K562 (cell line): ENCODE measurements around the gene CNNM2. TPM values are rescaled to one million over a fixed set of nuclear protein-coding genes. Genes with fewer than 3 reads are reported as not detected.

Experiments used
- ATAC-seq: fragments of 200-7000 bp; cut with Tn5 transposase; 3 replicates; pipeline ENCODE4 v1.9.1; 2020; ENCODE audit warnings: moderate library complexity
- BruUV-seq: library from RNA; stranded (reverse); fragments of 400-500 nt; replicated peaks from 2 replicates; lab custom pipeline; 2021; lab: Mats Ljungman, UMichigan
- CTCF ChIA-PET: fragments of 300-600 bp; formaldehyde crosslinking; extraction: SDS; loops from one replicate; lab custom pipeline; 2021; ENCODE audit warnings: low intra/inter-chr PET ratio; lab: Yijun Ruan, JAX
- POLR2A ChIA-PET: fragments of 300-600, 350-650 bp; sonication (Branson Sonifier 250); formaldehyde crosslinking; extraction: SDS; loops from one replicate; lab custom pipeline; 2021; ENCODE audit warnings: antibody characterized with exemption, inconsistent platforms; lab: Yijun Ruan, JAX
- DNase-seq, 4 experiments: peaks; one replicate each; pipeline versions ENCODE4 v3.0.0 to v3.0.0-alpha.2; 2011 to 2018; ENCODE audit warnings: low spot score in 3 of 4, mixed read lengths in 3 of 4; ENCODE audit errors: extremely low read depth in 1 of 4
- FAIRE-seq: peaks from 2 replicates; lab custom pipeline; 2011; peaks lifted over from hg19 to GRCh38; lab: Jason Lieb, UNC
- H2AFZ ChIP-seq: 2 replicates; pipeline ENCODE4 v1.6.0; 2011; ENCODE audit warnings: low read depth, low read length, control low read depth, inconsistent platforms
- H3K27ac ChIP-seq: fragments of 200-600 bp; 3 replicates; pipeline ENCODE4 v1.8.0; 2011; ENCODE audit warnings: low read depth, mild to moderate bottlenecking, control low read depth, inconsistent platforms, low read length, moderate library complexity, mixed read lengths; ENCODE audit errors: extremely low read depth
- H3K27me3 ChIP-seq, 2 experiments: fragments of 300-600 bp in 1 of 2; 2 replicates in 1 of 2; 3 replicates in 1 of 2; pipeline versions ENCODE4 v1.6.0 to v1.8.0; 2011; ENCODE audit warnings: inconsistent platforms in 2 of 2, low read length in 2 of 2, mild to moderate bottlenecking in 1 of 2, mixed read lengths in 1 of 2, moderate library complexity in 1 of 2; ENCODE audit not compliant: control insufficient read depth in 2 of 2, insufficient read depth in 2 of 2
- H3K36me3 ChIP-seq: fragments of 300-600 bp; 3 replicates; pipeline ENCODE4 v1.8.0; 2011; ENCODE audit warnings: mild to moderate bottlenecking, low read length, inconsistent platforms; ENCODE audit not compliant: control insufficient read depth, insufficient read depth
- H3K4me1 ChIP-seq, 2 experiments: fragments of 200-600 bp in 1 of 2; replicated peaks in 1 of 2; 2 replicates in 1 of 2; 3 replicates in 1 of 2; pipeline versions ENCODE4 v1.5.1 to v1.8.0; 2011; ENCODE audit warnings: inconsistent platforms in 2 of 2, low read length in 2 of 2, mild to moderate bottlenecking in 1 of 2, mixed read lengths in 1 of 2, moderate library complexity in 1 of 2; ENCODE audit not compliant: control insufficient read depth in 2 of 2, insufficient read depth in 2 of 2
- H3K4me2 ChIP-seq: 2 replicates; pipeline ENCODE4 v1.6.1; 2011; ENCODE audit warnings: low read length, control low read depth, inconsistent platforms, mixed read lengths; ENCODE audit not compliant: insufficient read depth
- H3K4me3 ChIP-seq: fragments of 200-600 bp; sonication (generic), shearing (Covaris generic); 2 replicates; pipeline ENCODE4 v1.5.1; 2016; ENCODE audit warnings: control low read depth, inconsistent platforms
- H3K79me2 ChIP-seq: fragments of 200-600 bp; 3 replicates; pipeline ENCODE4 v1.8.0; 2011; ENCODE audit warnings: low read length, inconsistent platforms; ENCODE audit not compliant: control insufficient read depth, insufficient read depth
- H3K9ac ChIP-seq, 2 experiments: 2 replicates each; pipeline versions ENCODE4 v1.6.0 to v1.6.1; 2011; ENCODE audit warnings: low read depth in 2 of 2, low read length in 2 of 2, control low read depth in 1 of 2, inconsistent platforms in 1 of 2, mild to moderate bottlenecking in 1 of 2, mixed read lengths in 1 of 2; ENCODE audit not compliant: insufficient read depth in 1 of 2
- H3K9me1 ChIP-seq: one replicate; pipeline ENCODE4 v1.6.0; 2011; ENCODE audit warnings: inconsistent platforms, mild to moderate bottlenecking, low read length, moderate library complexity; ENCODE audit not compliant: control insufficient read depth, insufficient read depth
- H3K9me3 ChIP-seq: replicated peaks from 2 replicates; pipeline ENCODE4 v1.5.1; 2011; ENCODE audit warnings: low read depth, low read length, inconsistent platforms; ENCODE audit not compliant: control insufficient read depth, insufficient read depth
- H4K20me1 ChIP-seq: replicated peaks from 2 replicates; pipeline ENCODE4 v1.6.1; 2011; ENCODE audit warnings: low read length, inconsistent platforms, mixed read lengths; ENCODE audit not compliant: control insufficient read depth, insufficient read depth
- SMARCB1 ChIP-seq: IDR thresholded peaks from 2 replicates; pipeline ENCODE4 v1.6.1; 2011; ENCODE audit warnings: improper control_type of control experiment, low read depth; ENCODE audit not compliant: insufficient read length
- YY1 ChIP-seq, 3 experiments: IDR thresholded peaks; 2 replicates each; pipeline ENCODE4 v1.6.1; 2011; ENCODE audit warnings: low read length in 2 of 3, mild to moderate bottlenecking in 2 of 3, moderate library complexity in 2 of 3, borderline replicate concordance in 1 of 3, control low read depth in 1 of 3, low read depth in 1 of 3; ENCODE audit not compliant: insufficient read depth in 3 of 3, insufficient replicate concordance in 2 of 3, control insufficient read depth in 1 of 3, insufficient read length in 1 of 3; ENCODE audit errors: extremely low read depth in 1 of 3
- ZNF133 ChIP-seq: fragments of 250-450 bp; sonication (Bioruptor Pico); IDR thresholded peaks from 2 replicates; pipeline ENCODE4 v1.4.0; 2020; ENCODE audit warnings: mild to moderate bottlenecking
- ZNF507 ChIP-seq: conservative IDR thresholded peaks from 2 replicates; pipeline ENCODE4 v1.6.1; 2017; ENCODE audit warnings: missing genetic modification characterization, missing compliant biosample characterization
- WGBS: fragments of 100-300 bp; shearing (Covaris generic); methylation state at CpG from one replicate; pipeline ENCODE4 v1.1.6; 2016; ENCODE audit warnings: low coverage, mixed read lengths; ENCODE audit not compliant: insufficient coverage; ENCODE audit errors: missing lambda C conversion rate; 5-methylcytosine and 5-hydroxymethylcytosine counted together
- in situ Hi-C: fragments of 300-500 bp; cut with MboI; formaldehyde crosslinking; loops from 4 replicates; pipeline ENCODE4 v1.15.0; 2018; ENCODE audit warnings: inconsistent platforms, mixed read lengths
- intact Hi-C: fragments of 100-400 bp; cut with micrococcal nuclease; formaldehyde crosslinking; loops from 2 replicates; pipeline ENCODE4 v1.14.2; 2022
- polyA plus RNA-seq, 8 experiments: library from polyadenylated mRNA; depleted of rRNA in 4 of 8; stranded (reverse) in 5 of 8; unstranded in 3 of 8; fragments of >200 nt; fragmentation: Nextera tagmentation in 2 of 8; fragmentation: Illumina TruSeq in 1 of 8; extraction: Ambion mirVana in 2 of 8; extraction: Trizol in 1 of 8; gene quantifications; 2 replicates each; pipeline versions ENCODE4 v1.2.1 to v1.2.3, GENCODE V29; 2011 to 2014; ENCODE audit warnings: inconsistent platforms in 1 of 8, missing spikeins in 1 of 8
- total RNA-seq, 7 experiments: library from RNA; depleted of rRNA in 6 of 7; stranded (reverse); fragments of >200 nt in 6 of 7; fragmentation: Illumina TruSeq in 2 of 7; extraction: Trizol in 2 of 7; gene quantifications; 2 replicates each; pipeline versions ENCODE4 v1.2.1 to v1.2.3, GENCODE V29; 2011 to 2021; ENCODE audit warnings: low replicate concordance in 1 of 7

The CNNM2 gene
- total and polyA plus RNA-seq, 9 of the 15 experiments (the other 6 are each of a cell fraction or from before 2014, with no cell fraction given): 0.21 to 5.0 (median 1.3) TPM

DNA sequence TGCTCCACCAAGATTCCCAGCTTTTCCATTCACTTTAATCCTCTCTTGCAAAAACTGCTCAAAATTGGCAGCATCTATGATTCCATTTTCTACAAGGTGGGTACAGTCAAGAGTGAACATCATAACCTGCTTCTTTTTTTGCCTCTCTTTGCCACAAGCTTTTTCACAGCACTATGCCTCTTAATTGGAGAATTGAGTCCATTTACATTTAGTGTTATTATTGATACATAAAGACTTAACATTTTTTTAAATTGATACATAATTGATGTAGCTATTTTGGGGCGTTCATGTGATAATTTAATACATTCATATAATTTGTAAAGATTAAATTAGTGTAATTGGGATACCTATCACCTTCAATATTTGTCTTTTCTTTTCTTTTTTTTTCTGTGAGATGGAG lies 30.0 kb upstream of the CNNM2 start:
- WGBS: 26% methylated on average over 1 of the region's 1 CpG
- H3K36me3 ChIP-seq: no peaks in the 10 kb centered on the region
- FAIRE-seq: no peak
- BruUV-seq: no TSS peak
- H3K9me1 ChIP-seq: no peaks in the 10 kb centered on the region
- H3K27me3 ChIP-seq: no peaks in the 10 kb centered on the region
- no peak overlapping the region for H3K4me3 ChIP-seq
- POLR2A ChIA-PET: interaction anchor here (0.7 kb wide), 1 partner anchor 12 kb away, joined by 3 read pairs; no protein-coding TSS in a partner anchor
- H3K27ac ChIP-seq: no peak overlapping the region
- no peak overlapping the region for H3K9ac ChIP-seq
- DNase-seq: no peak
- H4K20me1 ChIP-seq: no peaks in the 10 kb centered on the region
- ATAC-seq: no peak
- in situ Hi-C loops (no loop called here), intact Hi-C loops (no loop called here)
- H3K4me1 ChIP-seq: no peaks in the 10 kb centered on the region
- H3K79me2 ChIP-seq: no peaks in the 10 kb centered on the region
- TF ChIP-seq SMARCB1 (no peak), ZNF507 (tag) (peak; percentile 95)
- CTCF ChIA-PET: no interaction called here
- H3K9me3 ChIP-seq: no peaks in the 10 kb centered on the region
- H2AFZ ChIP-seq: no peak overlapping the region
- no peak overlapping the region for H3K4me2 ChIP-seq

DNA sequence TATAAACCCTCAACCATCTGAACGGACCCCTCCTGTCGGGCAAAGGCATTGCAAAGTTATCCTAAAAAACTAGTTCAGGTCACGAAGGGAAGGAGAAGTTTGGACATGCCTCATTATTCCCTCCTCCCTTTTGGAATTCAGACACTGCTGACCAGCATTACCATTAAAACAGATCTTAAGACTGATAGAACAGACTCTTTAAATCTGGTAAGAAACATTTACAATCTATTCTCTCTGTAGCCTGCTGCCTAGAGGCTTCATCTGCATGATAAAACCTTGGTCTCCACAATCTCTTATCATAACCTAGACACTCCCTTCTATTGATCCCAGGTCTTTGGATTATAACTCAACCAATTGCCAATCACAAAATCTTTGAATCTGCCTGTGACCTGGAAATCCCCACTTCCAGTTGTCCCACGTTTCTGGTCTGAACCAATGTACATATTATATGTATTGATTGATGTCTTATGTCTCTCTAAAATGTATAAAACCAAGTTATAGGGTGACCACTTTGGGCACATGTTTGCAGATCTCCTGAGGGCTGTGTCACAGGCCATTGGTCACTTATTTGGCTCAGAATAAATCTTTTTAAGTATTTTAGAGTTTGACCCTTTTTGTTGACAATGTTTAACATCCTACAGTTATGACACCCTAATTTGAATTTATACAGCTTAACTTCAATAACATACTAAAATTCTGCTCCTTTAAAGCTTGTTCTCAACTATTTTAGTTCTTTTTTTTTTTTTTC lies 23.5 kb upstream of the CNNM2 start:
- intact Hi-C loops: no loop called here
- no peak for FAIRE-seq
- no peak overlapping the region for H3K27ac ChIP-seq
- in situ Hi-C loops: no loop called here
- no peaks in the 10 kb centered on the region for H3K36me3 ChIP-seq
- no peak overlapping the region for H3K4me2 ChIP-seq
- TF ChIP-seq ZNF133 (CRISPR knock-in tag): no peak
- TF ChIP-seq YY1 (IDR thresholded peaks at IDR 0.05; ENCODE audit: borderline replicate concordance in 1 of 3, control insufficient read depth in 1 of 3, extremely low read depth in 1 of 3, insufficient read depth in 3 of 3, insufficient read length in 1 of 3, insufficient replicate concordance in 2 of 3, low read depth in 1 of 3, low read length in 2 of 3): no peak
- TF ChIP-seq, all 486 proteins: peak for 0
- POLR2A ChIA-PET: no interaction called here
- DNase-seq (no peak), ATAC-seq (no peak)
- H3K9me1 ChIP-seq: no peaks in the 10 kb centered on the region
- 37% methylated on average over 4 of the region's 4 CpGs for WGBS
- no peak overlapping the region for H3K9ac ChIP-seq
- BruUV-seq: no TSS peak
- no peaks in the 10 kb centered on the region for H4K20me1 ChIP-seq
- no peak overlapping the region for H3K4me3 ChIP-seq
- no peaks in the 10 kb centered on the region for H3K27me3 ChIP-seq
- no peaks in the 10 kb centered on the region for H3K79me2 ChIP-seq
- no peaks in the 10 kb centered on the region; a peak in 1 of 5 replicates for H3K4me1 ChIP-seq
- no peak overlapping the region for H2AFZ ChIP-seq
- no peaks in the 10 kb centered on the region for H3K9me3 ChIP-seq
- CTCF ChIA-PET: no interaction called here
